Measurements from ENCODE around the gene COL5A3. TPM values are rescaled to one million over a fixed set of nuclear protein-coding genes. Genes with fewer than 3 reads are reported as not detected.

Gene COL5A3
- total and polyA plus RNA-seq, 10 donors = 0.51 to 4.8 (median 1.0) TPM

GRCh38 chr19:9913237-9914000, 96.9 kb downstream of the COL5A3 start:
- 2 to 7% (median 3%) methylated on average over 32 to 87 of the region's 95 CpGs for WGBS, 5 donors
- Histone ChIP-seq H3K4me3 (peak overlapping the region; percentile 28 to 71 (median 40)), H3K27me3 (replicated peaks in 1 of 7) (peaks cover 0 to 98% (median 40%) of the 10 kb centered on the region in 7 donors), H3K4me1 (peaks cover 5 to 23% (median 21%) of the 10 kb centered on the region in 6 donors), H3K36me3 (no peaks in the 10 kb centered on the region), H3K9me3 (no peaks in the 10 kb centered on the region), H3K27ac (no peak overlapping the region)
- intact Hi-C loops (cut with DNase I; ENCODE audit: low total_unique reads) = loop anchor here (10.0 kb wide), 1 partner anchor 59 kb away; no protein-coding TSS in a partner anchor
- no peak for TF ChIP-seq CTCF (IDR thresholded peaks at IDR 0.05 in 8 of 11, conservative IDR thresholded peaks at IDR 0.05 in 3 of 11)
- TF ChIP-seq POLR2A (IDR thresholded peaks at IDR 0.05) = no peak
- no peak for TF ChIP-seq POLR2AphosphoS5 (IDR thresholded peaks at IDR 0.05)
- DNase-seq = peak; percentile 59

DNA sequence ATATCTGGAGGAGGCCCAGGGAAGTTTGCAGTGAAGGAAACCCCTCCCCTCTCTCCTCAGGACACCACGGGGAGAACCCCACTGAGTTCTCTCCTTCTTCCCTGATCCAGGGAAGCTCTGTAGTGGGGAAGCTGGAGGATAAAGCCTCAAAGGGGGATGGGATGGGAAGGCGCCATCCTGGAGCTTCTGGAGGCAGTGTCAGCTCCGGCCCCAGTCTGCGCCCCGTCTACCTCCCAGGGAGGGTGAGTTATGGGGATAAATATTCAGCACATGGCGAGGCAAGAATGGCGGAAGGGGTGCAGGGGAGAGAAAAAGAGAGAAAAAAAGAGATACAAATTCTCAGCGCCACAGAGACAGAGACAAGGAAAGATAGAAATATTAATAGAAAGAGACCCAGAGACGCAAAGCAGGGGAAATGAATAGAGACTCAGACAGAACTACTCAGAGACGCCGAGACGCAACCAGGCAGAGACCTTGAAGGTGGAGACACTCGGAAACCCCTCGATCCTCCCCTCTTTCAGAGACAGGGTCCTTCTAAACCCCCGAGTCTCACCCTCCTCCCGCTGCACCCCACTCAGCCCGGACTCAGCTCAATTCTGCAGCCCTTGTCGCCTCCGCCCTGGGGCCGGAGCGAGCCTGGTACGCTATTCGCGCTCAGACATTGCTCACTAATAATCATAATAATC, 97.6 kb downstream of the COL5A3 start:
- Histone ChIP-seq H3K4me1 (peaks cover 5 to 23% (median 21%) of the 10 kb centered on the region in 6 donors), H3K36me3 (no peaks in the 10 kb centered on the region), H3K27me3 (replicated peaks in 1 of 7) (peaks cover 0 to 92% (median 40%) of the 10 kb centered on the region in 7 donors), H3K27ac (no peak overlapping the region), H3K4me3 (peak overlapping the region in 3 of 8 donors; percentile 40 to 71 (median 53)), H3K9me3 (no peaks in the 10 kb centered on the region)
- no peak for DNase-seq
- intact Hi-C loops (cut with DNase I; ENCODE audit: low total_unique reads) = loop anchor here (10.0 kb wide), 1 partner anchor 58 kb away; no protein-coding TSS in a partner anchor
- WGBS, 5 donors = 24 to 43% (median 28%) methylated on average over 15 to 24 of the region's 24 CpGs
- TF ChIP-seq POLR2A (IDR thresholded peaks at IDR 0.05) = no peak
- no peak for TF ChIP-seq CTCF (IDR thresholded peaks at IDR 0.05 in 8 of 11, conservative IDR thresholded peaks at IDR 0.05 in 3 of 11)
- TF ChIP-seq POLR2AphosphoS5 (IDR thresholded peaks at IDR 0.05) = no peak

DNA sequence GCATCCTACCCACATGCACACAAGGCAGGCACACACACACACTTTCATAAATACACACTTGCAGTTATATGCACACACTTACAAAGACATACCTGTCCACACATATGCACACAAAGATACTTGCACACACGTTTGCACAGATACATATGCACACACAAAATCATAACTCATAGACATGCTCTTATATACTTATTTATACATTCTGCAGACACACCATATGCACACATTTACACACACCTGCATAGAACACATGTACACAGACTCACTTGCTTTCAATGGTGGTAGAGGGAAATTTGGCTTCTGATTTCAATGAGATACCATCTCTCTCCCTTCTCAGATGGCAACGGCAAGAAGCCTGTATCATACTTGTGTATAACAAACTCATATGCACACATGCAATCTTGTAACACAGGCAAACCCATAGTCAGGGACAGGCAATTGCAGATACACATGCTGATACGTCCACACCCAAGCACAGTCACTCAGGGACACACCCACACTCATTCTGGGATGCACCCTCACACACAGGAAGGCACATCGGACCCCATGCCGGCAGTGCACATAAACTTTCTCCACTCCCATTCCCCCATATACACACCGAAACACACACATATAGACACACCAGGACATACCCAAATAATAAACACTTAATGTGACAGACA, 98.6 kb downstream of the COL5A3 start:
- intact Hi-C loops (cut with DNase I; ENCODE audit: low total_unique reads) = loop anchor here (10.0 kb wide), 1 partner anchor 57 kb away; no protein-coding TSS in a partner anchor

More for the DNA sequence above, 98.6 kb downstream of the COL5A3 start:
- TF ChIP-seq CTCF (IDR thresholded peaks at IDR 0.05 in 8 of 11, conservative IDR thresholded peaks at IDR 0.05 in 3 of 11) (no peak), POLR2A (IDR thresholded peaks at IDR 0.05) (no peak), POLR2AphosphoS5 (IDR thresholded peaks at IDR 0.05) (no peak)
- no peak for DNase-seq
- Histone ChIP-seq H3K4me1 (peaks cover 5 to 23% (median 21%) of the 10 kb centered on the region in 6 donors), H3K4me3 (no peak overlapping the region), H3K27ac (no peak overlapping the region), H3K9me3 (no peaks in the 10 kb centered on the region), H3K36me3 (no peaks in the 10 kb centered on the region), H3K27me3 (replicated peaks in 1 of 7) (peaks cover 0 to 82% (median 40%) of the 10 kb centered on the region in 7 donors)
- 62 to 76% (median 67%) methylated on average over 6 of the region's 6 CpGs for WGBS, 5 donors

Measured in spleen (tissue), 11 donors.